ENCODE measurements around the gene EML6. TPM values are rescaled to one million over a fixed set of nuclear protein-coding genes. Genes with fewer than 3 reads are reported as not detected.
A peak's percentile ranks its signal among the peaks of the same experiment; 100 is the strongest.

The EML6 gene
- total RNA-seq, 6 donors from 2014 or later, result 1.5 to 7.3 (median 4.0) TPM

DNA sequence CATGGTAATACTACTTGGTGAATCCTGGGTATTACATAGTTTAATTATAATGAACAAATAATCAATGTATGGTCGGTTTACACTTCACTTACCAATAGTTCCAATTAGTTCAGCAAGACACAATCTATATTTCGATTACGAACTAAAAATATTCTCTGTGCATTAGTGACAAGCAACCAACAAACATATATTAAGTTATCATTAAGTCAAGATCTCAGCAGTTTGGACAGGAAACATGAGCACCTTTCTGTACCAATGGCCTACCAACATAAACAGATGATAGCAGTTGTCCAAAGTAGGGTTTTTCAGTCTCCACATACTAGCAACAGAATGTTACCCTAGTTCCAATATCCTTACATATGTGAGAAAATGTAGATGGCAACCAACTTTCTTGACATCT is 294.0 kb downstream of the EML6 start:
- DNase-seq (no peak), ATAC-seq (ENCODE audit: low FRiP score in 2 of 2) (no peak)
- WGBS, 2 donors, result 95 to 98% methylated on average over 3 of the region's 3 CpGs
- Histone ChIP-seq H3K4me3 (no peak overlapping the region), H3K27me3 (no peaks in the 10 kb centered on the region), H3K9me3 (no peaks in the 10 kb centered on the region), H3K4me1 (peaks cover 29 to 54% (median 40%) of the 10 kb centered on the region in 4 donors), H3K36me3 (no peaks in the 10 kb centered on the region), H3K27ac (peak overlapping the region in 2 of 4 donors; percentile 2 to 27)
- TF ChIP-seq POLR2AphosphoS5 (IDR thresholded peaks at IDR 0.05), result no peak
- TF ChIP-seq, protein P1, sequence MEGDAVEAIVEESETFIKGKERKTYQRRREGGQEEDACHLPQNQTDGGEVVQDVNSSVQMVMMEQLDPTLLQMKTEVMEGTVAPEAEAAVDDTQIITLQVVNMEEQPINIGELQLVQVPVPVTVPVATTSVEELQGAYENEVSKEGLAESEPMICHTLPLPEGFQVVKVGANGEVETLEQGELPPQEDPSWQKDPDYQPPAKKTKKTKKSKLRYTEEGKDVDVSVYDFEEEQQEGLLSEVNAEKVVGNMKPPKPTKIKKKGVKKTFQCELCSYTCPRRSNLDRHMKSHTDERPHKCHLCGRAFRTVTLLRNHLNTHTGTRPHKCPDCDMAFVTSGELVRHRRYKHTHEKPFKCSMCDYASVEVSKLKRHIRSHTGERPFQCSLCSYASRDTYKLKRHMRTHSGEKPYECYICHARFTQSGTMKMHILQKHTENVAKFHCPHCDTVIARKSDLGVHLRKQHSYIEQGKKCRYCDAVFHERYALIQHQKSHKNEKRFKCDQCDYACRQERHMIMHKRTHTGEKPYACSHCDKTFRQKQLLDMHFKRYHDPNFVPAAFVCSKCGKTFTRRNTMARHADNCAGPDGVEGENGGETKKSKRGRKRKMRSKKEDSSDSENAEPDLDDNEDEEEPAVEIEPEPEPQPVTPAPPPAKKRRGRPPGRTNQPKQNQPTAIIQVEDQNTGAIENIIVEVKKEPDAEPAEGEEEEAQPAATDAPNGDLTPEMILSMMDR (IDR thresholded peaks at IDR 0.05), result no peak
- TF ChIP-seq POLR2A (IDR thresholded peaks at IDR 0.05), result no peak
- no peak for TF ChIP-seq EP300 (IDR thresholded peaks at IDR 0.05)

DNA sequence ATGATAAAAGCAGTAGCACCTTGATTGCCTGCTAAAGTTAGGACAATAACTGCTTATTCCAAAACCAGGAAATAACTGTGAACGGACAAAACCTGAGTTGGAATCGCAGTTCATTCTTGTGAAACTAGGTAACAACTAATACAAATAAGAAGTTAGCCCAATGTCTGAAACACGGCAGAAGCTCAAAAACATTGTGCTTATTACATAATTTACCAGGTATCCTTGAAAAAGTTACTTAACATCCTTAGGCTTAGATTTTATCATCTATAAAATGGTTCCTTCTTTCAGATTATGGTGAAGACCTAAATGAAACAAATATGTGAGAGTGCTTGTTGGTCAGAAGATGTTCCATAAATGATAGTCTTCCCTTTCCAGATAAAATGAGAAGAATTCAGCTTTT is 294.4 kb downstream of the EML6 start:
- 43 to 53% methylated on average over 3 of the region's 3 CpGs for WGBS, 2 donors
- DNase-seq, result no peak
- H3K4me1 ChIP-seq, result peaks cover 25 to 50% (median 38%) of the 10 kb centered on the region in 4 donors
- no peaks in the 10 kb centered on the region for H3K9me3 ChIP-seq
- no peak for ATAC-seq (ENCODE audit: low FRiP score in 2 of 2)
- H3K27me3 ChIP-seq, result no peaks in the 10 kb centered on the region
- TF ChIP-seq POLR2AphosphoS5 (IDR thresholded peaks at IDR 0.05), result no peak
- no peak for TF ChIP-seq EP300 (IDR thresholded peaks at IDR 0.05)
- TF ChIP-seq, protein P1 (IDR thresholded peaks at IDR 0.05), result no peak
- TF ChIP-seq POLR2A (IDR thresholded peaks at IDR 0.05), result no peak
- no peaks in the 10 kb centered on the region for H3K36me3 ChIP-seq
- H3K4me3 ChIP-seq, result no peak overlapping the region
- peak overlapping the region in 2 of 4 donors; percentile 2 to 27 for H3K27ac ChIP-seq

GRCh38 chr2:55018619-55019018 is 295.2 kb downstream of the EML6 start:
- WGBS, 2 donors, result 87 to 100% methylated on average over 1 of the region's 1 CpG
- H3K4me3 ChIP-seq, result no peak overlapping the region
- H3K9me3 ChIP-seq, result no peaks in the 10 kb centered on the region
- no peak for DNase-seq
- no peaks in the 10 kb centered on the region for H3K36me3 ChIP-seq
- H3K27me3 ChIP-seq, result no peaks in the 10 kb centered on the region
- peak overlapping the region in 2 of 4 donors; percentile 23 to 66 for H3K27ac ChIP-seq
- ATAC-seq (ENCODE audit: low FRiP score in 2 of 2), result no peak
- peaks cover 17 to 45% (median 32%) of the 10 kb centered on the region in 4 donors for H3K4me1 ChIP-seq
- TF ChIP-seq POLR2A (IDR thresholded peaks at IDR 0.05) (no peak), POLR2AphosphoS5 (IDR thresholded peaks at IDR 0.05) (no peak), EP300 (IDR thresholded peaks at IDR 0.05) (no peak)
- TF ChIP-seq, protein P1 (IDR thresholded peaks at IDR 0.05), result no peak

- WGBS, 2 donors, result 56 to 57% methylated on average over 5 of the region's 5 CpGs
- no peaks in the 10 kb centered on the region for H3K27me3 ChIP-seq
- ATAC-seq (ENCODE audit: low FRiP score in 2 of 2) (peak in 1 of 2 donors; percentile 62), DNase-seq (no peak)
- H3K4me3 ChIP-seq, result no peak overlapping the region
- TF ChIP-seq POLR2AphosphoS5 (IDR thresholded peaks at IDR 0.05), result no peak
- no peak for TF ChIP-seq POLR2A (IDR thresholded peaks at IDR 0.05)
- no peak for TF ChIP-seq EP300 (IDR thresholded peaks at IDR 0.05)
- TF ChIP-seq, protein P1 (IDR thresholded peaks at IDR 0.05), result no peak
- H3K36me3 ChIP-seq, result no peaks in the 10 kb centered on the region
- H3K9me3 ChIP-seq, result no peaks in the 10 kb centered on the region
- peaks cover 15 to 45% (median 27%) of the 10 kb centered on the region in 4 donors for H3K4me1 ChIP-seq
- peak overlapping the region in 3 of 4 donors; percentile 10 to 66 (median 23) for H3K27ac ChIP-seq
Measured at GRCh38 chr2:55019526-55020258, 296.2 kb downstream of the EML6 start.

Small RNAs within 50 kb of the gene (small RNA-seq; reads per million reads assigned to genes)
- gene RNU6-433P, result 0 reads per million in 4 donors
- gene RNU7-81P, result 0 reads per million in 4 donors

All from upper lobe of left lung (tissue), 6 donors.